Calu3 (cell line): ENCODE measurements around the gene LCP2. TPM values are rescaled to one million over a fixed set of nuclear protein-coding genes. Genes with fewer than 3 reads are reported as not detected.

Experiments used
- BruUV-seq: library from RNA; stranded (reverse); fragments of 400-500 nt; replicated peaks from 2 replicates; lab custom pipeline; 2021; lab: Mats Ljungman, UMichigan
- CTCF ChIA-PET: fragments of 300-600 bp; sonication (Branson Sonifier 250); formaldehyde crosslinking; loops from one replicate; lab custom pipeline; 2022; ENCODE audit warnings: antibody characterized with exemption; lab: Charles Lee
- DNase-seq: peaks from one replicate; pipeline ENCODE4 v3.0.0; 2022
- H3K27ac Mint-ChIP-seq: one replicate; pipeline ENCODE4 v1.8.0; 2022; ENCODE audit warnings: mixed read lengths; ENCODE audit not compliant: unreplicated experiment
- H3K27me3 Mint-ChIP-seq: one replicate; pipeline ENCODE4 v1.8.0; 2022; ENCODE audit warnings: mixed read lengths; ENCODE audit not compliant: unreplicated experiment
- H3K36me3 Mint-ChIP-seq: one replicate; pipeline ENCODE4 v1.8.0; 2022; ENCODE audit warnings: mild to moderate bottlenecking, moderate library complexity, mixed read lengths; ENCODE audit not compliant: insufficient read depth, unreplicated experiment
- H3K4me1 Mint-ChIP-seq: one replicate; pipeline ENCODE4 v1.8.0; 2022; ENCODE audit warnings: mild to moderate bottlenecking, low read depth, mixed read lengths; ENCODE audit not compliant: unreplicated experiment
- H3K4me3 Mint-ChIP-seq: one replicate; pipeline ENCODE4 v1.8.0; 2022; ENCODE audit warnings: mild to moderate bottlenecking, low read depth, moderate library complexity, mixed read lengths; ENCODE audit not compliant: unreplicated experiment
- H3K9me3 Mint-ChIP-seq: one replicate; pipeline ENCODE4 v1.8.0; 2022; ENCODE audit warnings: low read depth, mixed read lengths; ENCODE audit not compliant: unreplicated experiment
- intact Hi-C: fragments of 100-400 bp; cut with micrococcal nuclease; formaldehyde crosslinking; loops from one replicate; pipeline ENCODE4 v1.10.0; 2022; ENCODE audit not compliant: unreplicated experiment
- total RNA-seq: library from RNA; stranded (reverse); gene quantifications from 2 replicates; pipeline ENCODE4 v1.2.3, GENCODE V29; 2022
- TF ChIP-seq, protein P1 (sequence below): fragments of 200-600 bp; IDR thresholded peaks from one replicate; pipeline ENCODE4 v1.8.0; 2022; ENCODE audit warnings: antibody characterized with exemption; ENCODE audit not compliant: unreplicated experiment

Gene LCP2
- total RNA-seq, 1 experiment from 2014 or later: not detected

GRCh38 chr5:170327829-170328228, 30.3 kb upstream of the LCP2 start:
- Mint-ChIP-seq H3K4me1 (no peaks in the 10 kb centered on the region), H3K9me3 (no peaks in the 10 kb centered on the region), H3K27ac (no peak overlapping the region), H3K36me3 (peaks cover 4% of the 10 kb centered on the region), H3K27me3 (peaks cover 22% of the 10 kb centered on the region), H3K4me3 (no peak overlapping the region)
- DNase-seq: no peak
- no TSS peak for BruUV-seq
- intact Hi-C loops: no loop called here
- CTCF ChIA-PET: no interaction called here
- TF ChIP-seq, protein P1, sequence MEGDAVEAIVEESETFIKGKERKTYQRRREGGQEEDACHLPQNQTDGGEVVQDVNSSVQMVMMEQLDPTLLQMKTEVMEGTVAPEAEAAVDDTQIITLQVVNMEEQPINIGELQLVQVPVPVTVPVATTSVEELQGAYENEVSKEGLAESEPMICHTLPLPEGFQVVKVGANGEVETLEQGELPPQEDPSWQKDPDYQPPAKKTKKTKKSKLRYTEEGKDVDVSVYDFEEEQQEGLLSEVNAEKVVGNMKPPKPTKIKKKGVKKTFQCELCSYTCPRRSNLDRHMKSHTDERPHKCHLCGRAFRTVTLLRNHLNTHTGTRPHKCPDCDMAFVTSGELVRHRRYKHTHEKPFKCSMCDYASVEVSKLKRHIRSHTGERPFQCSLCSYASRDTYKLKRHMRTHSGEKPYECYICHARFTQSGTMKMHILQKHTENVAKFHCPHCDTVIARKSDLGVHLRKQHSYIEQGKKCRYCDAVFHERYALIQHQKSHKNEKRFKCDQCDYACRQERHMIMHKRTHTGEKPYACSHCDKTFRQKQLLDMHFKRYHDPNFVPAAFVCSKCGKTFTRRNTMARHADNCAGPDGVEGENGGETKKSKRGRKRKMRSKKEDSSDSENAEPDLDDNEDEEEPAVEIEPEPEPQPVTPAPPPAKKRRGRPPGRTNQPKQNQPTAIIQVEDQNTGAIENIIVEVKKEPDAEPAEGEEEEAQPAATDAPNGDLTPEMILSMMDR: no peak

DNA sequence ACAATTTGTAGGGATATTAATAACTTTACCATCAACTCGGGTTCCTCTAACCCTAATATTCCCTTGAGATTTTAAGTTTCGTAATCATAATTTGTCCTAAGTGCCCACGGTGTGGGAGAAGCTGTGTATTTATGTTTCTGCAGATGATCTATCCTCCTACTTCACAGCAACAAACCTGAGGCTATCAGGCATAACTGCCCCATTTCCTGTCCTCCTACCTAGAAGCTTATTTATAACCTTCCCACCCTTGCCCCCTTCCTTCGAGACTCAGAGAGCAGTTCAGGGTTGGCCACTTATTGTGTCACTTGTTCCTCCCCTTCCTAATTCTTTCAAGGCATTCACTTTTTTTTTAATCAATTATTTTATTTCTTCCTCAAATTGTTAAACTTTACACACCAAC, 29.6 kb upstream of the LCP2 start:
- BruUV-seq: no TSS peak
- H3K9me3 Mint-ChIP-seq: no peaks in the 10 kb centered on the region
- H3K27ac Mint-ChIP-seq: no peak overlapping the region
- peaks cover 22% of the 10 kb centered on the region for H3K27me3 Mint-ChIP-seq
- intact Hi-C loops: no loop called here
- TF ChIP-seq, protein P1: no peak
- H3K4me3 Mint-ChIP-seq: no peak overlapping the region
- CTCF ChIA-PET: no interaction called here
- no peak for DNase-seq
- H3K36me3 Mint-ChIP-seq: peaks cover 4% of the 10 kb centered on the region
- H3K4me1 Mint-ChIP-seq: no peaks in the 10 kb centered on the region

- intact Hi-C loops: no loop called here
- CTCF ChIA-PET: no interaction called here
- TF ChIP-seq, protein P1: no peak
- no peak overlapping the region for H3K4me3 Mint-ChIP-seq
- no TSS peak for BruUV-seq
- no peaks in the 10 kb centered on the region for H3K9me3 Mint-ChIP-seq
- H3K36me3 Mint-ChIP-seq: no peaks in the 10 kb centered on the region
- peaks cover 69% of the 10 kb centered on the region for H3K27me3 Mint-ChIP-seq
- no peaks in the 10 kb centered on the region for H3K4me1 Mint-ChIP-seq
- H3K27ac Mint-ChIP-seq: no peak overlapping the region
- DNase-seq: no peak
Measured at GRCh38 chr5:170319301-170319700, 21.7 kb upstream of the LCP2 start.

DNA sequence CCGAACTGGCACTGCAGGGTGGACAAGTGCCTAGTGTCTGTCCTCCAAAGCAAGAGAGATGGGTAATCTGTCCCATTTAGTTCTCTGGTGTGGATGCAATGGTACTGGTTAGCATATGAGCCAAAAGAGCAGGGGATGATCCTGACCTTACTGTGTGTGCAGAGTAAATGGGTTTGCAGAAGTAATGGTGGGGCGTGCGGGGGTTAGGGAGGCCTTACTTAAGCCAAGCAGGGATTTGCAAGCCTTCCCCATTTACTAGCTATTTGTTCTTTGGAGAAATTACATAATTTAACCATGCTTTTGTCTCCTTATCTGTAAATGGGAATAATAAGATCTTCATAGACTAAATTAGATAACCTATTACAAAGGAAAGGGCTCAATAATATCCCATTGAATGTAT, 19.9 kb upstream of the LCP2 start:
- peaks cover 74% of the 10 kb centered on the region for H3K27me3 Mint-ChIP-seq
- CTCF ChIA-PET: interaction anchor here (1.3 kb wide), 1 partner anchor 10 kb away, joined by 3 read pairs; no protein-coding TSS in a partner anchor
- intact Hi-C loops: no loop called here
- no peak for DNase-seq
- H3K27ac Mint-ChIP-seq: no peak overlapping the region
- no peaks in the 10 kb centered on the region for H3K9me3 Mint-ChIP-seq
- TF ChIP-seq, protein P1: no peak
- peaks cover 2% of the 10 kb centered on the region for H3K4me1 Mint-ChIP-seq
- BruUV-seq: no TSS peak
- no peak overlapping the region for H3K4me3 Mint-ChIP-seq
- no peaks in the 10 kb centered on the region for H3K36me3 Mint-ChIP-seq
